GM12872 (cell line): ENCODE measurements around the gene GJB3.

Experiments used
- CTCF ChIP-seq: IDR thresholded peaks from 3 replicates; pipeline ENCODE4 v1.5.1; 2011; ENCODE audit warnings: low read depth, mild to moderate bottlenecking, low read length, moderate library complexity; ENCODE audit not compliant: insufficient read depth

GJB3 gene

GRCh38 chr1:34792868-34793727 lies 12.1 kb downstream of the GJB3 start, which contains the start of gene GJA4:
Gene GJA4 (plus strand): TSS chr1:34792999. CDS start chr1:34794214, 1,215 bp downstream.
- TF ChIP-seq CTCF: no peak

- no peak for TF ChIP-seq CTCF
Observed at GRCh38 chr1:34794001-34794789, 13.2 kb downstream of the GJB3 start.

- TF ChIP-seq CTCF: no peak
Observed at GRCh38 chr1:34794790-34795180, 13.8 kb downstream of the GJB3 start.

GRCh38 chr1:34795916-34796315 lies 14.9 kb downstream of the GJB3 start:
- TF ChIP-seq CTCF: no peak

GRCh38 chr1:34796990-34797389 lies 16.0 kb downstream of the GJB3 start:
- no peak for TF ChIP-seq CTCF

- no peak for TF ChIP-seq CTCF
Observed at GRCh38 chr1:34800214-34800613, 19.2 kb downstream of the GJB3 start.

GRCh38 chr1:34803770-34804169 lies 22.8 kb downstream of the GJB3 start:
- no peak for TF ChIP-seq CTCF
